Stimulated activated naive B cell treated with anti-CD40 and anti-IgM and Interleukin-4, amounts not matched to agents 10 μg/mL and 1 μg/mL and 100 μg/mL, for 72 hours (primary cell): ENCODE measurements around the gene HSPB6.
A peak's percentile ranks its signal among the peaks of the same experiment; 100 is the strongest.

Experiments
- ATAC-seq, 2 donors: fragments of 150-1000 bp; cut with Tn5 transposase; replicated peaks; 2 replicates each; pipeline ENCODE4 v1.10.0; 2021; ENCODE audit warnings: moderate library complexity in 1 of 2
- DNase-seq: peaks from one replicate; pipeline ENCODE4 v3.0.0; 2021
- H3K27ac Mint-ChIP-seq: one replicate; pipeline ENCODE4 v1.8.0; 2022; ENCODE audit warnings: mild to moderate bottlenecking, mixed read lengths
- H3K27me3 Mint-ChIP-seq, 2 donors: one replicate each; pipeline ENCODE4 v1.8.0; 2022; ENCODE audit warnings: mixed read lengths in 2 of 2
- H3K36me3 Mint-ChIP-seq, 2 donors: one replicate each; pipeline ENCODE4 v1.8.0; 2022; ENCODE audit warnings: mixed read lengths in 2 of 2, mild to moderate bottlenecking in 1 of 2
- H3K4me1 Mint-ChIP-seq, 2 donors: one replicate each; pipeline ENCODE4 v1.8.0; 2022; ENCODE audit warnings: mixed read lengths in 2 of 2, mild to moderate bottlenecking in 1 of 2
- H3K4me3 Mint-ChIP-seq, 2 donors: one replicate each; pipeline ENCODE4 v1.8.0; 2022; ENCODE audit warnings: mild to moderate bottlenecking in 2 of 2, mixed read lengths in 2 of 2, moderate library complexity in 1 of 2
- H3K9me3 Mint-ChIP-seq, 2 donors: one replicate each; pipeline ENCODE4 v1.8.0; 2022; ENCODE audit warnings: mixed read lengths in 2 of 2, mild to moderate bottlenecking in 1 of 2

Gene HSPB6

GRCh38 chr19:35719402-35720162 lies 37.2 kb downstream of the HSPB6 start:
- Mint-ChIP-seq H3K4me3 (peak overlapping the region; percentile 91), H3K36me3 (peaks cover 45 to 61% of the 10 kb centered on the region in 2 donors), H3K9me3 (no peaks in the 10 kb centered on the region), H3K4me1 (peaks cover 35 to 69% of the 10 kb centered on the region in 2 donors), H3K27me3 (no peaks in the 10 kb centered on the region), H3K27ac (peak overlapping the region; percentile 95)
- no peak for ATAC-seq
- DNase-seq: no peak

GRCh38 chr19:35718345-35719041 lies 38.3 kb downstream of the HSPB6 start:
- Mint-ChIP-seq H3K4me3 (peak overlapping the region; percentile 91), H3K27ac (peak overlapping the region; percentile 95), H3K27me3 (no peaks in the 10 kb centered on the region), H3K36me3 (peaks cover 42 to 64% of the 10 kb centered on the region in 2 donors), H3K4me1 (peaks cover 46 to 72% of the 10 kb centered on the region in 2 donors), H3K9me3 (no peaks in the 10 kb centered on the region)
- peak; percentile 0 to 3 for ATAC-seq
- DNase-seq: no peak

- ATAC-seq (peak; percentile 58 to 69), DNase-seq (peak; percentile 97)
- H3K27ac Mint-ChIP-seq: peak within 1 kb of the TSS; percentile 95
- H3K27me3 Mint-ChIP-seq: no peaks in the 10 kb centered on the region
- no peaks in the 10 kb centered on the region for H3K9me3 Mint-ChIP-seq
- peaks cover 53 to 79% of the 10 kb centered on the region in 2 donors for H3K4me1 Mint-ChIP-seq
- peak within 1 kb of the TSS; percentile 91 to 97 for H3K4me3 Mint-ChIP-seq
- H3K36me3 Mint-ChIP-seq: peaks cover 36 to 61% of the 10 kb centered on the region in 2 donors
Measured at GRCh38 chr19:35717665-35718344, 39.0 kb downstream of the HSPB6 start, which contains the start of gene KMT2B. Gene KMT2B, plus strand, starts transcription at chr19:35718003. Its CDS starts 16 bp downstream, at chr19:35718019.

DNA sequence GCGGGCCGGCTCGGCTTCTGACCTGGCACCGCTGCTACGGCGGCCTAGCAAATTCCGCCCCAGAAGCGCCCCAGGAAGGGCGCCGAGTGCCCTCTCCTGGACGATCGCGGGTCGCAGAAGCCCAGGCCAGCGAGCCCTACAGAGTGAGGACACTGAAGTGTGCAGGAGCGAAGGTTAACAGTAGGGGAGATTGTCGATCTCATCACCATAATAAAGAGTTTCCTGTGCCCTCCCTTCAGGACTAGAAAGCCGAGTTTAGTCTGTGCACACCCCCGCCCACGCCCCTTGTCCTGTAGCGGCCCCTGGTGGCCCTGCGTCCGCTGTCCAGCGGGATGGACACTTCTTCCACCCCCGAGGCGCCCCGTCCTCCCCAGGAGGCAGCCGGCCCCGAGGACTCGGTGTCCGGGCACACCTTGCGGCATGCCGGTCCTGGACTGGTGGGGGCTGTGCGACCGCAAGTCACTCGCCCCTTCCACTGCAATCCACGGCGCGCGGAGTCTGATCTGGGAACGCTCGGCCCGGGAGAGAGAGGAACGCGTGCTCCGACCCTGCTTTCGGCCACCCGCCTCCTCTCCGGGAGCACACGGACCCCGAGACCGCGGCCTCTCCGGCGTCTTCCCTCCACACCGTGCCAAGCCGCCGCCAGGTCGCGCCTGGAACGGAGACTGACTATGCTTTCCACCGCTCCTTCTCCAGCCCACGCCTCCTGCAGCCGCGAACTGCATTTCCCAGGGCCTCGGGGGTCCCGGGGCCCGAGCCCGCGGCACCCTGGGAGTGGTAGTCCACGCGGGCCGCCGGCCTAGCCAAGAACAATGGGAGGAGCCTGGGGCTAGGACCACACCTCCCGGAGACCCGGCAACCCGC lies 39.8 kb downstream of the HSPB6 start:
- Mint-ChIP-seq H3K4me1 (peaks cover 57 to 80% of the 10 kb centered on the region in 2 donors), H3K9me3 (no peaks in the 10 kb centered on the region), H3K36me3 (peaks cover 35 to 56% of the 10 kb centered on the region in 2 donors)

GRCh38 chr19:35715981-35716800 lies 40.6 kb downstream of the HSPB6 start:
- H3K27me3 Mint-ChIP-seq: no peaks in the 10 kb centered on the region
- peaks cover 59 to 80% of the 10 kb centered on the region in 2 donors for H3K4me1 Mint-ChIP-seq
- ATAC-seq (peak in 1 of 2 donors; percentile 0), DNase-seq (no peak)
- H3K27ac Mint-ChIP-seq: peak overlapping the region; percentile 93
- peaks cover 31 to 52% of the 10 kb centered on the region in 2 donors for H3K36me3 Mint-ChIP-seq
- peak overlapping the region; percentile 88 to 97 for H3K4me3 Mint-ChIP-seq
- H3K9me3 Mint-ChIP-seq: peaks cover 2 to 4% of the 10 kb centered on the region in 2 donors

More for the DNA sequence above, 39.8 kb downstream of the HSPB6 start:
- Mint-ChIP-seq H3K4me3 (peak overlapping the region; percentile 88 to 97), H3K27ac (peak overlapping the region; percentile 93), H3K27me3 (no peaks in the 10 kb centered on the region)
- DNase-seq: peak; percentile 74
- peak; percentile 76 to 82 for ATAC-seq

- Mint-ChIP-seq H3K4me1 (peaks cover 62 to 82% of the 10 kb centered on the region in 2 donors), H3K36me3 (peaks cover 25 to 46% of the 10 kb centered on the region in 2 donors), H3K9me3 (peaks cover 2 to 4% of the 10 kb centered on the region in 2 donors), H3K27ac (peak overlapping the region; percentile 93), H3K27me3 (no peaks in the 10 kb centered on the region), H3K4me3 (peak overlapping the region; percentile 88 to 97)
- DNase-seq (no peak), ATAC-seq (no peak)
Measured at GRCh38 chr19:35715355-35715809, 41.4 kb downstream of the HSPB6 start.

GRCh38 chr19:35714601-35715354 lies 42.1 kb downstream of the HSPB6 start:
- Mint-ChIP-seq H3K36me3 (peaks cover 21 to 42% of the 10 kb centered on the region in 2 donors), H3K27me3 (no peaks in the 10 kb centered on the region), H3K9me3 (peaks cover 2 to 4% of the 10 kb centered on the region in 2 donors), H3K4me3 (peak overlapping the region; percentile 88 to 97), H3K27ac (peak overlapping the region; percentile 99), H3K4me1 (peaks cover 60 to 81% of the 10 kb centered on the region in 2 donors)
- no peak for DNase-seq
- ATAC-seq: no peak

- peaks cover 17 to 38% of the 10 kb centered on the region in 2 donors for H3K36me3 Mint-ChIP-seq
- H3K9me3 Mint-ChIP-seq: peaks cover 2 to 4% of the 10 kb centered on the region in 2 donors
- no peak for DNase-seq
- H3K4me3 Mint-ChIP-seq: peak overlapping the region; percentile 88 to 97
- peaks cover 54 to 73% of the 10 kb centered on the region in 2 donors for H3K4me1 Mint-ChIP-seq
- no peak for ATAC-seq
- peak overlapping the region; percentile 99 for H3K27ac Mint-ChIP-seq
- H3K27me3 Mint-ChIP-seq: no peaks in the 10 kb centered on the region
Measured at GRCh38 chr19:35713904-35714495, 42.8 kb downstream of the HSPB6 start.

DNA sequence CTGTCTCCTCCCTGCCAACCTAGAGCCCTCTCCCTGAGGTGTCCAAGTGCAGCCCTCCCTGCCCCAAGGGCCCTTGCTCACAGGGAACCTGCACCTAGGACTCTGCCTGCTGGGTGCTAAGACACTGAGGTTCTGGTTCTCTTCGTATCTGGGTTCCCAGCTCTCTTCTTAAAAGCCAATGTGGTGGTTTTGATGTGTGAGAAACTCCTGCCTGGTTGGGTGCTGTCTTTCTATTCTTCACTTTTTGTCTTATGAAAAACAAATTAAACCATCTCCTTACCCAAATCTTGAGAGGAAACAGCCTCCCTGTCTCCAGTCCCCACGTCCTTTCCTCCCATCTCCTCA lies 43.4 kb downstream of the HSPB6 start:
- Mint-ChIP-seq H3K4me1 (peaks cover 51 to 69% of the 10 kb centered on the region in 2 donors), H3K4me3 (peak overlapping the region; percentile 88 to 97), H3K9me3 (peaks cover 2 to 4% of the 10 kb centered on the region in 2 donors), H3K27ac (peak overlapping the region; percentile 99), H3K27me3 (no peaks in the 10 kb centered on the region), H3K36me3 (peaks cover 14 to 38% of the 10 kb centered on the region in 2 donors)
- DNase-seq: no peak
- ATAC-seq: no peak

- H3K27me3 Mint-ChIP-seq: no peaks in the 10 kb centered on the region
- DNase-seq (peak; percentile 44), ATAC-seq (peak; percentile 19 to 22)
- peak overlapping the region; percentile 99 for H3K27ac Mint-ChIP-seq
- H3K4me1 Mint-ChIP-seq: peaks cover 51 to 69% of the 10 kb centered on the region in 2 donors
- H3K4me3 Mint-ChIP-seq: peak overlapping the region; percentile 88 to 97
- H3K9me3 Mint-ChIP-seq: peaks cover 2 to 4% of the 10 kb centered on the region in 2 donors
- H3K36me3 Mint-ChIP-seq: peaks cover 14 to 38% of the 10 kb centered on the region in 2 donors
Measured at GRCh38 chr19:35712567-35713505, 44.0 kb downstream of the HSPB6 start.
